Neural cell (in vitro differentiated cells): ENCODE results near the gene TP53INP2. TPM values are rescaled to one million over a fixed set of nuclear protein-coding genes. Genes with fewer than 3 reads are reported as not detected.

Experiments
- H2AFZ ChIP-seq: fragments of 200-600, 300-800 bp; sonication (generic), shearing (Covaris generic); 2 replicates; pipeline ENCODE4 v1.6.0; 2014; ENCODE audit warnings: low read depth, mild to moderate bottlenecking, antibody characterized with exemption, low read length, moderate library complexity
- H3F3A ChIP-seq: fragments of 200-600 bp; shearing (Covaris generic); 2 replicates; pipeline ENCODE4 v1.6.1; 2016; ENCODE audit warnings: mild to moderate bottlenecking, moderate library complexity, mixed read lengths, antibody characterized with exemption, low read length; ENCODE audit not compliant: insufficient read depth, poor library complexity, severe bottlenecking
- H3K27ac ChIP-seq: fragments of 200-600, 300-800 bp; sonication (generic), shearing (Covaris generic); 2 replicates; pipeline ENCODE4 v1.5.1; 2014; ENCODE audit warnings: mild to moderate bottlenecking, low read length, moderate library complexity
- H3K27me3 ChIP-seq: fragments of 300-800, 200-600 bp; sonication (generic), shearing (Covaris generic); 2 replicates; pipeline ENCODE4 v1.6.0; 2014; ENCODE audit warnings: mild to moderate bottlenecking, low read depth, low read length, moderate library complexity; ENCODE audit not compliant: insufficient read depth
- H3K36me3 ChIP-seq: fragments of 300-800, 200-600 bp; sonication (generic), shearing (Covaris generic); 2 replicates; pipeline ENCODE4 v1.5.1; 2014; ENCODE audit warnings: mild to moderate bottlenecking, antibody characterized with exemption, low read length, moderate library complexity; ENCODE audit not compliant: insufficient read depth
- H3K4me2 ChIP-seq: fragments of 300-800, 200-600 bp; sonication (generic), shearing (Covaris generic); 2 replicates; pipeline ENCODE4 v1.6.0; 2014; ENCODE audit warnings: mild to moderate bottlenecking, low read length
- H3K4me3 ChIP-seq: fragments of 300-800, 200-600 bp; sonication (generic), shearing (Covaris generic); 2 replicates; pipeline ENCODE4 v1.5.1; 2014; ENCODE audit warnings: mild to moderate bottlenecking, low read length, moderate library complexity
- H3K79me2 ChIP-seq: fragments of 200-600 bp; shearing (Covaris generic); replicated peaks from 2 replicates; pipeline ENCODE4 v1.6.0; 2014; ENCODE audit warnings: mild to moderate bottlenecking, low read length, moderate library complexity; ENCODE audit not compliant: insufficient read depth
- H3K9ac ChIP-seq: fragments of 300-800, 200-600 bp; sonication (generic), shearing (Covaris generic); 2 replicates; pipeline ENCODE4 v1.6.1; 2016; ENCODE audit warnings: mild to moderate bottlenecking, low read length, mixed read lengths
- H3K9me2 ChIP-seq: fragments of 200-600 bp; shearing (Covaris generic); 2 replicates; pipeline ENCODE4 v1.6.1; 2016; ENCODE audit warnings: mild to moderate bottlenecking, low read length, mixed read lengths; ENCODE audit not compliant: insufficient read depth
- H3K9me3 ChIP-seq: fragments of 200-600, 300-800 bp; sonication (generic), shearing (Covaris generic); 2 replicates; pipeline ENCODE4 v1.6.1; 2016; ENCODE audit warnings: mild to moderate bottlenecking, mixed run types, low read length, moderate library complexity, mixed read lengths
- H4K20me1 ChIP-seq: fragments of 200-600 bp; shearing (Covaris generic); 2 replicates; pipeline ENCODE4 v1.6.1; 2016; ENCODE audit warnings: mild to moderate bottlenecking, mixed run types; ENCODE audit not compliant: insufficient read depth
- CTCF ChIP-seq: fragments of 450-650 bp; IDR thresholded peaks from 2 replicates; pipeline ENCODE4 v1.5.1; 2014; ENCODE audit warnings: antibody characterized with exemption, mild to moderate bottlenecking, moderate library complexity; ENCODE audit not compliant: poor library complexity, severe bottlenecking
- EP300 ChIP-seq: fragments of 450-650 bp; conservative IDR thresholded peaks from 2 replicates; pipeline ENCODE4 v1.6.1; 2014; ENCODE audit warnings: antibody characterized with exemption, mild to moderate bottlenecking, moderate library complexity; ENCODE audit not compliant: poor library complexity, severe bottlenecking
- EZH2 ChIP-seq: fragments of 200-600, 300-800 bp; shearing (Covaris generic), sonication (generic); IDR thresholded peaks from 2 replicates; pipeline ENCODE4 v1.6.1; 2014; ENCODE audit warnings: antibody characterized with exemption, low read length, borderline replicate concordance, mild to moderate bottlenecking; ENCODE audit not compliant: insufficient read depth, poor library complexity, severe bottlenecking
- MXI1 ChIP-seq: fragments of 450-650 bp; conservative IDR thresholded peaks from 2 replicates; pipeline ENCODE4 v1.6.1; 2014; ENCODE audit warnings: antibody characterized with exemption, mild to moderate bottlenecking; ENCODE audit not compliant: poor library complexity, severe bottlenecking
- POLR2AphosphoS5 ChIP-seq: IDR thresholded peaks from 2 replicates; pipeline ENCODE4 v1.6.1; 2012
- RAD21 ChIP-seq: fragments of 450-650 bp; conservative IDR thresholded peaks from 2 replicates; pipeline ENCODE4 v1.6.1; 2014; ENCODE audit warnings: antibody characterized with exemption, mild to moderate bottlenecking, moderate library complexity
- REST ChIP-seq: IDR thresholded peaks from 2 replicates; pipeline ENCODE4 v1.6.1; 2012; ENCODE audit warnings: borderline replicate concordance
- SMC3 ChIP-seq: fragments of 450-650 bp; conservative IDR thresholded peaks from 2 replicates; pipeline ENCODE4 v1.6.1; 2014; ENCODE audit warnings: antibody characterized with exemption, mild to moderate bottlenecking, moderate library complexity; ENCODE audit not compliant: poor library complexity
- polyA plus RNA-seq: library from polyadenylated mRNA; depleted of rRNA; stranded (reverse); fragments of >200 nt; gene quantifications from 2 replicates; pipeline ENCODE4 v1.2.3, GENCODE V29; 2014

TP53INP2 gene
- polyA plus RNA-seq, 1 donor from 2014 or later = 11.5 TPM

GRCh38 chr20:34708621-34709043 lies 4.5 kb downstream of the TP53INP2 start:
- no peaks in the 10 kb centered on the region for H3K9me3 ChIP-seq
- H3K9me2 ChIP-seq = no peaks in the 10 kb centered on the region
- H3K4me3 ChIP-seq = peak overlapping the region; percentile 56
- peak overlapping the region; percentile 45 for H3K9ac ChIP-seq
- no peaks in the 10 kb centered on the region for H4K20me1 ChIP-seq
- H3K27ac ChIP-seq = no peak overlapping the region
- H2AFZ ChIP-seq = no peak overlapping the region
- H3K36me3 ChIP-seq = peaks cover 6% of the 10 kb centered on the region
- H3K79me2 ChIP-seq = peaks cover 20% of the 10 kb centered on the region
- no peak overlapping the region for H3K4me2 ChIP-seq
- H3K27me3 ChIP-seq = peaks cover 4% of the 10 kb centered on the region
- peak; percentile 38 for TF ChIP-seq RAD21
- no peak for TF ChIP-seq SMC3
- peak; percentile 40 for TF ChIP-seq CTCF
- no peaks in the 10 kb centered on the region for H3F3A ChIP-seq

GRCh38 chr20:34709044-34709830 lies 5.1 kb downstream of the TP53INP2 start:
- Histone ChIP-seq H3K9ac (peak overlapping the region; percentile 45), H3K27ac (no peak overlapping the region)
- TF ChIP-seq RAD21 (no peak), POLR2AphosphoS5 (peak; percentile 1)

GRCh38 chr20:34709831-34710567 lies 5.9 kb downstream of the TP53INP2 start:
- Histone ChIP-seq H2AFZ (no peak overlapping the region), H3K9ac (peak overlapping the region; percentile 45), H4K20me1 (no peaks in the 10 kb centered on the region), H3K79me2 (peaks cover 15% of the 10 kb centered on the region), H3K27ac (no peak overlapping the region), H3F3A (no peaks in the 10 kb centered on the region), H3K4me2 (no peak overlapping the region), H3K4me3 (peak overlapping the region; percentile 56), H3K27me3 (peaks cover 4% of the 10 kb centered on the region), H3K9me2 (no peaks in the 10 kb centered on the region), H3K36me3 (peaks cover 9% of the 10 kb centered on the region), H3K9me3 (no peaks in the 10 kb centered on the region)
- TF ChIP-seq RAD21 (no peak), MXI1 (peak; percentile 14), EP300 (no peak), REST (no peak), POLR2AphosphoS5 (no peak), EZH2 (no peak), CTCF (peak; percentile 36)

More at GRCh38 chr20:34709044-34709830, 5.1 kb downstream of the TP53INP2 start:
- H3K4me3 ChIP-seq = peak overlapping the region; percentile 56
- H3K4me2 ChIP-seq = no peak overlapping the region
- no peak overlapping the region for H2AFZ ChIP-seq
- no peaks in the 10 kb centered on the region for H3K9me3 ChIP-seq
- no peaks in the 10 kb centered on the region for H3F3A ChIP-seq
- no peaks in the 10 kb centered on the region for H4K20me1 ChIP-seq
- peaks cover 20% of the 10 kb centered on the region for H3K79me2 ChIP-seq
- H3K27me3 ChIP-seq = peaks cover 4% of the 10 kb centered on the region
- H3K36me3 ChIP-seq = peaks cover 6% of the 10 kb centered on the region
- no peaks in the 10 kb centered on the region for H3K9me2 ChIP-seq
